ENCODE data around the gene CDC42BPA. TPM values are rescaled to one million over a fixed set of nuclear protein-coding genes. Genes with fewer than 3 reads are reported as not detected.
"Not testable (repeated sequence)": the region's sequence is repeated elsewhere in the genome, so short reads cannot be mapped to it uniquely, and the experiment has no call there.

Gene CDC42BPA
- total and polyA plus RNA-seq, 2 of the 8 experiments (the other 6 are each of a cell fraction or from before 2014, with no cell fraction given), result 7.1 to 28.5 TPM

DNA sequence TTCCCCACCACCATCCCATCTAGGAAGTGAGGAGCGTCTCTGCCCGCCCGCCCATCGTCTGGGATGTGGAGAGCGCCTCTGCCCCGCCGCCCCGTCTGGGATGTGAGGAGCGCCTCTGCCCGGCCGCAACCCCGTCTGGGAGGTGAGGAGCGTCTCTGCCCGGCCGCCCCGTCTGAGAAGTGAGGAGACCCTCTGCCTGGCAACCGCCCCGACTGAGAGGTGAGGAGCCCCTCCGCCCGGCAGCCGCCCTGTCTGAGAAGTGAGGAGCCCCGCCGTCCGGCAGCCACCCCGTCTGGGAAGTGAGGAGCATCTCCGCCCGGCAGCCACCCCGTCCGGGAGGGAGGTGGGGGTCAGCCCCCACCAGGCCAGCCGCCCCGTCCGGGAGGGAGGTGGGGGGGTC, 185.6 kb downstream of the CDC42BPA start:
- H3K9me3 ChIP-seq (ENCODE audit: insufficient read depth in 2 of 2, low read depth in 1 of 2, low read length in 1 of 2); H2BK15ac ChIP-seq (ENCODE audit: low read length); H3K18ac ChIP-seq (ENCODE audit: extremely low read depth, low read length); POLR2A ChIA-PET (ENCODE audit: partially characterized antibody); CTCF ChIA-PET (ENCODE audit: partially characterized antibody); H2BK120ac ChIP-seq (replicated peaks; ENCODE audit: low read depth, low read length); H3K9ac ChIP-seq (replicated peaks in 1 of 4; ENCODE audit: extremely low read depth in 1 of 4, low read depth in 3 of 4, low read length in 3 of 4); H2AK5ac ChIP-seq (ENCODE audit: low read depth, low read length); H3K4me3 ChIP-seq (ENCODE audit: extremely low read depth in 1 of 4, insufficient read depth in 2 of 4, low read depth in 3 of 4, low read length in 4 of 4); H3K4me1 ChIP-seq (replicated peaks in 1 of 4; ENCODE audit: control insufficient read depth in 3 of 4, insufficient read depth in 4 of 4, low read length in 3 of 4); H2BK20ac ChIP-seq (ENCODE audit: low read length); H4K8ac ChIP-seq (ENCODE audit: extremely low read depth, insufficient read depth, low read length); H4K20me1 ChIP-seq (replicated peaks in 1 of 2; ENCODE audit: control insufficient read depth in 1 of 2, insufficient read depth in 2 of 2, low read length in 2 of 2); H3K79me2 ChIP-seq (ENCODE audit: control insufficient read depth in 1 of 2, insufficient read depth in 2 of 2, low read length in 2 of 2); H4K5ac ChIP-seq (ENCODE audit: insufficient read length, low read depth, low read length); H2BK5ac ChIP-seq (ENCODE audit: low read depth, low read length); H3K56ac ChIP-seq (replicated peaks; ENCODE audit: insufficient read length, low read depth, low read length); FAIRE-seq; H3K79me1 ChIP-seq (ENCODE audit: low read depth, low read length); H3K23ac ChIP-seq (ENCODE audit: insufficient read length); H3K27me3 ChIP-seq (replicated peaks in 1 of 4; ENCODE audit: control insufficient read depth in 3 of 4, extremely low read depth in 1 of 4, insufficient read depth in 3 of 4, low read length in 3 of 4); H3K23me2 ChIP-seq (ENCODE audit: low read depth, low read length); H3K4ac ChIP-seq (replicated peaks; ENCODE audit: insufficient read length, low read depth, low read length); H2BK12ac ChIP-seq (ENCODE audit: low read depth, low read length); H3K14ac ChIP-seq (ENCODE audit: insufficient read length); H3K36me3 ChIP-seq (ENCODE audit: control insufficient read depth in 2 of 4, insufficient read depth in 4 of 4, low read length in 3 of 4); DNase-seq (ENCODE audit: low read depth in 1 of 2, low spot score in 2 of 2); H2AFZ ChIP-seq (ENCODE audit: low read length); H3K4me2 ChIP-seq (ENCODE audit: insufficient read depth in 1 of 2, low read depth in 2 of 2, low read length in 2 of 2); H3K27ac ChIP-seq (ENCODE audit: low read depth, low read length); H4K91ac ChIP-seq (replicated peaks; ENCODE audit: insufficient read length, low read length): not testable (repeated sequence)
- 98% methylated on average over 8 of the region's 32 CpGs; no CpG with 5 or more reads in 1 of the 2 experiments for WGBS, 2 experiments (ENCODE audit: extremely low coverage in 1 of 2, insufficient coverage in 1 of 2, insufficient read length in 1 of 2, insufficient replicate concordance in 2 of 2, low coverage in 1 of 2, low lambda C conversion rate in 2 of 2, missing lambda C conversion rate in 1 of 2)

Data from H1 (cell line).